ENCODE measurements around the gene SCP2.

SCP2 gene

DNA sequence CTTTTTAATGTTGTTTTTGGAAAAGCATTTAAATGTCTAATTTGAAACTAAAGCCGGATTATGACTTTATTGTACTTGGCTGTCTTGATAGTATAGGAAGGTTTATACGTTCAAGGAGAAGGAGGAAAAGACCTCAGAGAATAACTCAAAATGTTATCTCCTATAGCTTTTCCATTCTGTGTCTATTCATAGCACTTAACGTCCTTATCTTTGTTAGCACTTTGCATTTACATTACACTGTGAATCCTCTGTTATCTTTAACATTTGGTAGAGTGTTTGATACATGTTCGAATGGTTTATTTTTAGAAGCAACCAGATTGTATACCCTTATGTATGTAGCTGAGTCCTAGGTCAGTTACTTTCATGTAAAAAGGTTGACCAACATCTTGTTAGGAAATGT is 84.1 kb downstream of the SCP2 start:
- in situ Hi-C loops (cut with MboI; ENCODE audit: low sequenced_read_pairs), result no loop called here
- Histone ChIP-seq H3K36me3 (replicated peaks) (no peaks in the 10 kb centered on the region), H3K27me3 (ENCODE audit: low read depth) (no peaks in the 10 kb centered on the region), H3K4me3 (no peak overlapping the region), H3K4me1 (peaks cover 5% of the 10 kb centered on the region), H3K9me3 (no peaks in the 10 kb centered on the region; the same call in 1 of the 2 replicates)
- no peak for DNase-seq (ENCODE audit: low spot score in 2 of 2)

DNA sequence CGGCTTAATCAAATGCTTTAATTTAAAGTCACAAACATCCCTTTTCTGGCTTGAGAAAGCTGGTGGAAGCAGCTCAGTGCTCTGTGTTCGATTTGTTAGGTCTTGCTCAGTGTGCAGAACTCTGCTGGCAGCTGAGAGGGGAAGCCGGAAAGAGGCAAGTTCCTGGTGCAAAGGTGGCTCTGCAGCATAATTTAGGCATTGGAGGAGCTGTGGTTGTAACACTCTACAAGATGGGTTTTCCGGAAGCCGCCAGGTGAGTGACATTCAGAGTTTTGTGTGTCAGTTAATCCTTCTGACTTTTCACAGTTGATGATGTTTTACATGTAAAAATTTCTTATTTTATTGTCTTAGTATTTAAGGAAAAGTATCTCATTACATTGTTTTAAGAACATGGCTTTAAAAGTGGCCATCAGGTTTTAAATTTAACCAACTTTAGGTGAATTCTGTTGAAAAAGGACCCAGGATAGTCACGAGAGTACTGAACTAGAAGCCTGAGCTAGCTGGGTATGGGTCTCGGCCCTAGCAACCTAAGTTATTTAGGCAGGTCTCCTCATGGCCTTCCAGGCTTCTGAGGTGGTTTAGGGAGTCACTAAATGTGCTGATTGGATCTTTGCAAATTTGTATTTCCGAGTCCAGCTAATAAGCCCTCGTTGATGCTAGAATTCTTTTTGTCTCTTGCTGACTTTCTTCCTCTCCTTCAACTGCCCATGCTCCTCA is 87.9 kb downstream of the SCP2 start:
- DNase-seq (ENCODE audit: low spot score in 2 of 2), result peak; percentile 82 to 84
- H3K27me3 ChIP-seq (ENCODE audit: low read depth), result no peaks in the 10 kb centered on the region

DNA sequence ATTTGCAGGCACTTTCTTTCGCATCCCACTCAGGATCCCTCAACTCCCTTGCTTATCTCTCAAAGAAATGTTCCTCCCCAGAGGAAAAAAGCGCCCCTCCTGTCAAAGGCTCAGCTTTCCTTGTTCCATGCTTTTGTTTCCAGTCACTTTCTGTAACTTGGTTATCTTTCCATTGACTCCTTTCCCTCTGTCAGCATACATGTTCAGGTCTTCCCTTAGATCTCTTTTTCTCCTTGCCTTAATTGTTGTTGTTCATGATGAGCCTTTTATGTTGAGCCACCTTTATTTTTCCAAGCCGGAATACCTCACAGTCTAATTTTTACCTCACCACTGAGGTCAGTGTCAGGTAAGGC is 88.4 kb downstream of the SCP2 start:
- H3K9me3 ChIP-seq, result no peaks in the 10 kb centered on the region
- no peaks in the 10 kb centered on the region for H3K27me3 ChIP-seq (ENCODE audit: low read depth)
- H3K36me3 ChIP-seq (replicated peaks), result no peaks in the 10 kb centered on the region
- in situ Hi-C loops (cut with MboI; ENCODE audit: low sequenced_read_pairs), result no loop called here
- DNase-seq (ENCODE audit: low spot score in 2 of 2), result no peak
- H3K4me3 ChIP-seq, result peak overlapping the region; percentile 36
- peaks cover 5% of the 10 kb centered on the region for H3K4me1 ChIP-seq

More for the DNA sequence above, 87.9 kb downstream of the SCP2 start:
- in situ Hi-C loops (cut with MboI; ENCODE audit: low sequenced_read_pairs), result no loop called here
- no peaks in the 10 kb centered on the region for H3K9me3 ChIP-seq
- H3K4me1 ChIP-seq, result peaks cover 5% of the 10 kb centered on the region
- H3K36me3 ChIP-seq (replicated peaks), result no peaks in the 10 kb centered on the region
- peak overlapping the region; percentile 36 for H3K4me3 ChIP-seq

DNA sequence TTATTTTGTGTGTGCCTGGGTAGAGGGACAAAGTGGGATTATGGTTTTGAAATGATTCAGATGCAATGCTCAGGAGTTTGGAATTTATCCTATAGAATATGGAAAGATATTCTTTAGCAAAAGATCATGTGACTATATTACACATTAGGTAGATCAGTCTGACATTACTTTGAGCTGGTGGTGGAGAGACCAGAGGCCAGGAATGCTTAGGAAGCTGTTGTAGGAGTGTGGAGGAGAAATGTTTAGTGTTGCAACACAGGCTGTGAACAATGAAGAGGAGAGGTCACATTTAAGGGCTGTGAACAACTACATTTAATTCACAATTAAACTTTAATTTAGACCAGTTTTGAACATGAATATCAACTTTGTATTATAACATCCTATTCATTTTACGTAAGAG is 89.6 kb downstream of the SCP2 start:
- in situ Hi-C loops (cut with MboI; ENCODE audit: low sequenced_read_pairs), result no loop called here

DNA sequence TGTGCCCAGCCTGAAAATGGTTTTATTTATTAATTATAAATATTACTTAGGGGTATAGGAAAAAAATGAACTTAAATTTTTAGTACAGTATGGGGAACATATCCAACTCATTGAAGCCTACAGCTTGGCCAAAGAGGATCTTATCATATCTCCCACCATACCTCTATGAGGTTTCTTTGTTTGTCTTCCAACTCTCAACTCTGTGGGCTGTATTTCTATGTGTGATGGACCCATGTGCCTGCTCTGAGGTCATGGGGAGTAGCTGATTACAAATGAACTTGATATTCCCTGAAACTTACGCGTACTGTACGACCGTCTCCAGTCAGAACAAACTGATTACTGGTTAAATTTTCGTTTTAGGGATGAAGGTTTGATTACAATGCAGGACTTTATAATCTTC is 93.5 kb downstream of the SCP2 start:
- H3K4me1 ChIP-seq, result no peaks in the 10 kb centered on the region
- no peaks in the 10 kb centered on the region for H3K36me3 ChIP-seq (replicated peaks)
- in situ Hi-C loops (cut with MboI; ENCODE audit: low sequenced_read_pairs), result no loop called here
- no peaks in the 10 kb centered on the region for H3K9me3 ChIP-seq
- H3K27me3 ChIP-seq (ENCODE audit: low read depth), result no peaks in the 10 kb centered on the region
- no peak overlapping the region for H3K4me3 ChIP-seq
- no peak for DNase-seq (ENCODE audit: low spot score in 2 of 2)

More for the DNA sequence above, 89.6 kb downstream of the SCP2 start:
- no peaks in the 10 kb centered on the region for H3K36me3 ChIP-seq (replicated peaks)
- peaks cover 5% of the 10 kb centered on the region for H3K4me1 ChIP-seq
- no peaks in the 10 kb centered on the region for H3K27me3 ChIP-seq (ENCODE audit: low read depth)
- no peaks in the 10 kb centered on the region for H3K9me3 ChIP-seq
- no peak overlapping the region for H3K4me3 ChIP-seq
- DNase-seq (ENCODE audit: low spot score in 2 of 2), result no peak

DNA sequence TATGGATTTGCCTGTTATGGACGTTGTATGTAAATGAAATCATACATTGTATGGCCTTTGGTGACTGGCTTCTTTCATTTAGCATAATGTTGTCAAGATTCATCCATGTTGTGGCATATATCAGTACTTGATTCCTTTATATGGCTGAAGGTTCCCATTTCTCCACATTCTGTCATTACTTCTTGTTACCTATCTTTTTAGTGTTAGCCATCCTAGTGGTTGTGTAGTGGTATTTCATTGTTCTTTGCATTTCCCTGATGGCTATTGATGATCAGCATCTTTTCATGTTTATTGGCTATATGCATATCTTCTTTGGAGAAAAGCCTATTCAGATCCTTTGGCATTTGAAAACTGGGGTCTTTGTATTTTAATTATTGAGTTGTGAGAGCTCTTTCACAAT is 95.1 kb downstream of the SCP2 start:
- Histone ChIP-seq H3K4me1 (no peaks in the 10 kb centered on the region), H3K27me3 (ENCODE audit: low read depth) (no peaks in the 10 kb centered on the region), H3K9me3 (no peaks in the 10 kb centered on the region), H3K4me3 (no peak overlapping the region), H3K36me3 (replicated peaks) (no peaks in the 10 kb centered on the region)
- DNase-seq (ENCODE audit: low spot score in 2 of 2), result no peak
- in situ Hi-C loops (cut with MboI; ENCODE audit: low sequenced_read_pairs), result no loop called here

DNA sequence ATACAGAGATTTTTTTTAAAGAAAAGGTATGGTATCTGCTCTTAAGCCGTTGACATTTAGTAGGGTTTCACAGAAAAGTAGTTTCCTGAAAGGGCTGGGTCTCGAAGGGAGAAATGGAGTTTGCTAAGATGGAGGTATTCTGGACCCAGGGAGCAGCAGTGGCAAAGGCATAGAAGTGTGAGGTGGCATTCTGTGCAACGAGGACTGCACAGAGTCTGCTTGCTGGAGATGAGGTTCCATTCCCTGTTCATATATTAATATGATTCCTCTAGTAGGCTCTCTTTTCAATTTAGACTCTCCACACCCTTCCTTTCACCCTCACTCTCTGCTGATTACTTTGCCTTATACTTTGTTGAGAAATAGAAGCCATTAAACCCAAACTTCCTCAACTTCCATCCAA is 96.5 kb downstream of the SCP2 start:
- Histone ChIP-seq H3K27me3 (ENCODE audit: low read depth) (no peaks in the 10 kb centered on the region), H3K4me1 (no peaks in the 10 kb centered on the region), H3K4me3 (no peak overlapping the region), H3K36me3 (replicated peaks) (no peaks in the 10 kb centered on the region), H3K9me3 (no peaks in the 10 kb centered on the region)
- DNase-seq (ENCODE audit: low spot score in 2 of 2), result no peak
- in situ Hi-C loops (cut with MboI; ENCODE audit: low sequenced_read_pairs), result no loop called here

DNA sequence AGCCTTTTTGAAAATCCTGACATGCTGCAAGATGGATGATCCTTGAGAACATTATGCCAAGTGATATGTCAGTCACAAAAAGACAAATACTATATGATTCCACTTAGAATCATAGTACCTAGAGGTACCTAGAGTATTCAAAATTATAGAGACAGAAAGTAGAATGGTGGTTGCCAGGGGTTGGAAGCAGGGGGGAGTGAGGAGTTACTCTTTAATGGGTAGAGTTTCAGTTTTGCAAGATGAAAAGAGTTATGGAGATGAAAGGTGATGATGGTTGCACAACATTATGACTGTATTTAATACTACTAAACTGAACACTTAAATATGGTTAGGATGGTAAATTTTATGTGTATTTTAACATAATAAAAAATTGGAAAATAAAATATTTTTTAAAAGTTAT is 97.0 kb downstream of the SCP2 start:
- in situ Hi-C loops (cut with MboI; ENCODE audit: low sequenced_read_pairs), result no loop called here
- no peaks in the 10 kb centered on the region for H3K27me3 ChIP-seq (ENCODE audit: low read depth)
- no peak for DNase-seq (ENCODE audit: low spot score in 2 of 2)
- no peaks in the 10 kb centered on the region for H3K9me3 ChIP-seq
- H3K4me3 ChIP-seq, result no peak overlapping the region
- H3K36me3 ChIP-seq (replicated peaks), result no peaks in the 10 kb centered on the region
- H3K4me1 ChIP-seq, result no peaks in the 10 kb centered on the region

DNA sequence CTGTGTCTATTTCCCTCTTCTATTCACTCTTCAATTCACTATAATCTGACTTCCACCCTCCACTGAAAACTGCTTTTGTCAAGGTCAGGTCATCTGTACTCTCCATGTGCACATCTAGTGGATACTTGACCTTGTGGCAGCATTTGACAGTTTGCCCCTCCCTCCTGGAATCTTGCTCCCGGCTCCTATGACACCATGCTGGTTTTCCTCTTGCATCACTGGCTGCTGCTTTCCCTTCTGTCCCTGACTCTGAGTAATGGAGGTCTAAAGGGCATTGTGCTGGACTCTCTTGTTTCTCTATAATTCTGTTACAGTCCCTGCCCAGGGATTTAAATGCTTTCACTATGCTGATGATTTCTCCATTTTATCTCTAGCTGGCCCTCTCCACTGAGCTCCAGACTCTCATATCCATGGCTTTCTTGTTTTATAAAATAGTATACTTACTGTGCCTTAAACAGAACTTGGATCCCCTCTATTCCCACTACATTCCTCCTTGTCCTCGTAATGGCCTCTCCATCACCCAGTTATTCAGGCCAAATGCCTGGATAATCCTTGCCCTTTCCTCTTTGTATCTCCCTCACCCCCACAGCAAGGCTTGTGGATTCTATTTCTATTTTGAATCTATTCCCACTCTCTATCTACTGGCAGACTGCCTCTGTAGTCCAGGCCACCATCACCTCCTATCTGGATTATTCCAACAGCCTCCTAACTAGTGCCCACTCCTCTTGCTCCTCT is 98.1 kb downstream of the SCP2 start:
- H3K27me3 ChIP-seq (ENCODE audit: low read depth), result no peaks in the 10 kb centered on the region
- no peak overlapping the region for H3K4me3 ChIP-seq
- H3K36me3 ChIP-seq (replicated peaks), result no peaks in the 10 kb centered on the region
- in situ Hi-C loops (cut with MboI; ENCODE audit: low sequenced_read_pairs), result no loop called here
- DNase-seq (ENCODE audit: low spot score in 2 of 2), result no peak
- no peaks in the 10 kb centered on the region for H3K4me1 ChIP-seq
- no peaks in the 10 kb centered on the region for H3K9me3 ChIP-seq

DNA sequence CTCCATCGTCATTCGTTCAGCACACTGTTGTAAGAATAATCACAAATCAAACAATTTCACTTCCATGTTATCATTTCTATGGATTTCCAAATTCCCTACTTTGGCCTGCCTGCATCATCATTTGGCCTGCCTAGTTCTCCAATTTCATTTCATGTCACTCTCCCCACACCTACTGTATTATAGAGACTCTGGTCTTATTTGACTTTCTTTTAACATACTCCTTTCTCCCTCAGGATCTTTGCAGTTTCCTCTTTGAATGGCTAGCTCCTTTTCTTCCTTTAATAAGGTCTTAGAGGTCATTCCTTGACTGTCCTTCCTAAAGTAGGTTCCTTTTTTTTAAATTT is 98.7 kb downstream of the SCP2 start:
- in situ Hi-C loops (cut with MboI; ENCODE audit: low sequenced_read_pairs), result no loop called here
- H3K27me3 ChIP-seq (ENCODE audit: low read depth), result no peaks in the 10 kb centered on the region
- H3K9me3 ChIP-seq, result no peaks in the 10 kb centered on the region

DNA sequence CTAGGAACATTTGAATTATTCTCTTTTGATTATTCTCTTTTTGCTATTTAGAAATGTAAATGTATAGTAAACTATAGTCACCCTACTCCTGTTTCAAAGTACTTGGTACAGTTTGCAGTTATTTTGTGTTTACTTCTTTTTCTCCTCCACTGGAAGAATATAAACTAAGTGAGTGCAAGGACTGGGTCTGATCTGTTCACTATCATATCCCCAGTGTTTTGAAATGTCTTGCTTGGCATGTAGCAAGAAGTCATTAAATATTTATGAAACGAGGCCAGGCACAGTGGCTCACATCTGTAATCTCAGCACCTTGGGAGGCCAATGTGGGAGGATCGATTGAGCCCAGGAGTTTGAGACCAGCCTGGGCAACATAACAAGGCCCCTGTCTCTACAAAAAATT is 99.2 kb downstream of the SCP2 start:
- no peak overlapping the region for H3K4me3 ChIP-seq
- no peaks in the 10 kb centered on the region for H3K27me3 ChIP-seq (ENCODE audit: low read depth)
- no peak for DNase-seq (ENCODE audit: low spot score in 2 of 2)
- H3K36me3 ChIP-seq (replicated peaks), result no peaks in the 10 kb centered on the region
- in situ Hi-C loops (cut with MboI; ENCODE audit: low sequenced_read_pairs), result no loop called here
- no peaks in the 10 kb centered on the region for H3K9me3 ChIP-seq
- no peaks in the 10 kb centered on the region for H3K4me1 ChIP-seq

More for the DNA sequence above, 98.7 kb downstream of the SCP2 start:
- no peaks in the 10 kb centered on the region for H3K36me3 ChIP-seq (replicated peaks)
- no peak for DNase-seq (ENCODE audit: low spot score in 2 of 2)
- H3K4me1 ChIP-seq, result no peaks in the 10 kb centered on the region
- no peak overlapping the region for H3K4me3 ChIP-seq

DNA sequence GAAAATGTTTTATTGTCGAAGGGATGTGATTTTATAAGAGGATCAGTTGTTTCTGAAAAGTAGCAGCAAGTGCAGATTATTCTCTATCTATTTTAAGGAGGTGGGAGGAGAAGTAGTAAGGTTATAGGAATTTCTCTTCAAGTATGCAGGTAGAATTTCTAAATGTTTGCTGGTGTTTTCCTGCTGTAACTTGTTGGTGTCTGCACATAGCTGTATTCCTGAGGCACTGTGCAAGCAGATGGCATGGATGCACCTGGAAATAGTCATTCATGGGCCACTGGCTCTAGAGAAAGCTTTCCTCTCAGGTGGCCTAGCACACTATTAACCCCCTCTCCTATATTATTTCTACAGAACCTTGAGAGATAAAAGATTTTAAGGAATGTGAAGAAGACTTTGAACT is 104.7 kb downstream of the SCP2 start:
- in situ Hi-C loops (cut with MboI; ENCODE audit: low sequenced_read_pairs), result no loop called here
- no peaks in the 10 kb centered on the region for H3K4me1 ChIP-seq
- H3K36me3 ChIP-seq (replicated peaks), result no peaks in the 10 kb centered on the region
- H3K27me3 ChIP-seq (ENCODE audit: low read depth), result no peaks in the 10 kb centered on the region
- H3K9me3 ChIP-seq, result no peaks in the 10 kb centered on the region
- DNase-seq (ENCODE audit: low spot score in 2 of 2), result no peak
- H3K4me3 ChIP-seq, result no peak overlapping the region

DNA sequence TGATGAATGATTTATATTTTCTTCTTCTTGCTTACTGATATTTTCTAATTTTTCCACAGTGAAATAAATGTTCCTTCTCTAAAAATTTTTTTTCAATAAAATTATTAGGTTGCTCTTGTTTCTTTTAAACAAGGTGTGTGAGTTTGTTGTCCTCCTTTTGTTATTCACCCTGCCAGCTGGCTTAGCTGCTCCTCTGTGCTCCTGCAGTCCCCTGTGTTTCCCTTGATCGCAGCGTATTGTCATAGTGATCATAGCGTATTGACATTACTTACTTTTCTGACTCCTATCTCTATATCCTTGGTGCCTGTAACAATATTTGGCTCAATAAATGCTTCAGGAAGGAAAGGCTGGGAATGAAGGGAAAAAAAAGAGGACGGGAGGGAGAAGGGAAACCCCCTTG is 110.1 kb downstream of the SCP2 start:
- no peak for DNase-seq (ENCODE audit: low spot score in 2 of 2)
- Histone ChIP-seq H3K4me3 (no peak overlapping the region), H3K27me3 (ENCODE audit: low read depth) (no peaks in the 10 kb centered on the region), H3K4me1 (no peaks in the 10 kb centered on the region), H3K9me3 (no peaks in the 10 kb centered on the region), H3K36me3 (replicated peaks) (no peaks in the 10 kb centered on the region)
- in situ Hi-C loops (cut with MboI; ENCODE audit: low sequenced_read_pairs), result no loop called here

DNA sequence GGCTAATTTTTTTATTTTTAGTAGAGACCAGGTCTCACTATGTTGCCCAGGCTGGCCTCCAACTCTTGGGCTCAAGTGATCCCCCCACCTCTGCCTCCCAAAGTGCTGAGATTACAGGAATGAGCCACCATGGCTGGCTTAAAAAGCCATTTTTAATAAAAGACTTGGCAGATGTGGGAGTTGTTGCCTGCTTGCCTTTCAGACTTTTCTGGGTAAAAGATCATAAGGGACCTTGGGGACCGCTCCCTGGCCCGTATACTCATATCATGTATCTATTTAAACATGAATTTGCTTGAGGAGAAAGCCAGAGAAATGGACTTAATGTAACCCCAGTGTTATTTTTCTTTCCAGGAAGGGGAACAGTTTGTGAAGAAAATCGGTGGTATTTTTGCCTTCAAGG is 111.5 kb downstream of the SCP2 start:
- Histone ChIP-seq H3K36me3 (replicated peaks) (no peaks in the 10 kb centered on the region), H3K27me3 (ENCODE audit: low read depth) (no peaks in the 10 kb centered on the region), H3K4me3 (no peak overlapping the region), H3K4me1 (no peaks in the 10 kb centered on the region), H3K9me3 (no peaks in the 10 kb centered on the region)
- no peak for DNase-seq (ENCODE audit: low spot score in 2 of 2)
- in situ Hi-C loops (cut with MboI; ENCODE audit: low sequenced_read_pairs), result no loop called here

DNA sequence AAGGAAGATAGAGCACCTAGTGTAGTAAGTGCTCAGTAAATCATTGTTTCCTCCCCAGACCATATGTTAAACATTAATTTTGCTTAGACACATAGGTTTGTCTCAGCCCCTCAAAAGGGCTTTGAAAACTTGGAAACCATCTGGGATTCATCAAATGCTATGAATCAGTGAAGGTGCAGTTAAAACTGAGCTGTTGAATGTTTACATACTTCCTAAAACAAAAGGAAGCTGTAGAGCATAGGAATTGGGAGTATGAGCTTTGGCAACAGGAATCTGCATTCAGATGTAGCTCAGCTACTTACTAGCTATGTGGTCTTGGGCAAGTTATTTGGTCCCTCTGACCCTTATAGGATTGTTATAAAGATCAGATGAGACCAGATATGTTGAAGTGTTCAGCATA is 116.2 kb downstream of the SCP2 start:
- DNase-seq (ENCODE audit: low spot score in 2 of 2), result no peak
- no peak overlapping the region for H3K4me3 ChIP-seq
- H3K4me1 ChIP-seq, result no peaks in the 10 kb centered on the region
- no peaks in the 10 kb centered on the region for H3K27me3 ChIP-seq (ENCODE audit: low read depth)
- in situ Hi-C loops (cut with MboI; ENCODE audit: low sequenced_read_pairs), result no loop called here
- no peaks in the 10 kb centered on the region for H3K36me3 ChIP-seq (replicated peaks)
- no peaks in the 10 kb centered on the region for H3K9me3 ChIP-seq
